K562 (cell line): ENCODE data around the gene CGB8.

Experiments used
- ZBTB7A ChIP-seq: IDR thresholded peaks from 2 replicates; pipeline ENCODE4 v1.6.1; 2011; ENCODE audit warnings: low read depth, mild to moderate bottlenecking, low read length, moderate library complexity, borderline replicate concordance; ENCODE audit not compliant: control insufficient read depth
- TF ChIP-seq, protein P1 (sequence below), 3 experiments: IDR thresholded peaks in 2 of 3; conservative IDR thresholded peaks in 1 of 3; 2 replicates each; pipeline ENCODE4 v1.5.1; 2011 to 2012; ENCODE audit warnings: low read length in 3 of 3, mild to moderate bottlenecking in 3 of 3, control low read depth in 2 of 3, improper control_type of control experiment in 1 of 3, inconsistent platforms in 1 of 3, low read depth in 1 of 3, mixed read lengths in 1 of 3, moderate library complexity in 1 of 3; ENCODE audit not compliant: insufficient read depth in 2 of 3

DNA sequence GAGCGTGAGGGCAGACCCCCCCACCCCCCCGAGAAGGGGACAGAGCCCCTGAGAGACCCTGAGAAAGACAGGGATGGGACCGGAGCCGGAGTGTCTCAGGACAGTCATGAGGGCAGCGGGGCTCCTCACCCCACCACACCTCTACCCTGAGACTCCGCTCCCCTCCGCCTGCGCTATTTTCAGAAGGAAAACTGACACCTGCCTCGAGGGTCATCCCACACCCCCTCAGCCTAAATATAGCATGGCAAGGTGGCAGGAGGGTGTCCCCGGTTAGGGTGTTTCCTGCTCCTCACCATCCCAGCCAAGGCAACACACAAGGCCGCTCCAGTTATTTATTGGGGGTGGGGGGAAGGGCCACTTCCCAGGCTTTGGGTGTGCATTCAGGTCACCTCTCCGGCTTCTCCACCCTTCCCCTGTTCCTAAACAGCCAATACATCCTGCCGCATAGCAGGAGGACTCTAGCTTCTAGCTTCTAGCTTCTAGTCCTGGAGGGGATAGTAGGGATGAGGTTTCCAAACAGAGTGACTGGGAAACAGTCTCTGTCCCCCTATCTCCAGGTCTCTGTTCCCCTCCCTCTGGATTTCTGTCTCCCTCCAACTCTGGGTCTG lies 17.1 kb upstream of the CGB8 start:
- TF ChIP-seq ZBTB7A, result no peak
- TF ChIP-seq, protein P1, sequence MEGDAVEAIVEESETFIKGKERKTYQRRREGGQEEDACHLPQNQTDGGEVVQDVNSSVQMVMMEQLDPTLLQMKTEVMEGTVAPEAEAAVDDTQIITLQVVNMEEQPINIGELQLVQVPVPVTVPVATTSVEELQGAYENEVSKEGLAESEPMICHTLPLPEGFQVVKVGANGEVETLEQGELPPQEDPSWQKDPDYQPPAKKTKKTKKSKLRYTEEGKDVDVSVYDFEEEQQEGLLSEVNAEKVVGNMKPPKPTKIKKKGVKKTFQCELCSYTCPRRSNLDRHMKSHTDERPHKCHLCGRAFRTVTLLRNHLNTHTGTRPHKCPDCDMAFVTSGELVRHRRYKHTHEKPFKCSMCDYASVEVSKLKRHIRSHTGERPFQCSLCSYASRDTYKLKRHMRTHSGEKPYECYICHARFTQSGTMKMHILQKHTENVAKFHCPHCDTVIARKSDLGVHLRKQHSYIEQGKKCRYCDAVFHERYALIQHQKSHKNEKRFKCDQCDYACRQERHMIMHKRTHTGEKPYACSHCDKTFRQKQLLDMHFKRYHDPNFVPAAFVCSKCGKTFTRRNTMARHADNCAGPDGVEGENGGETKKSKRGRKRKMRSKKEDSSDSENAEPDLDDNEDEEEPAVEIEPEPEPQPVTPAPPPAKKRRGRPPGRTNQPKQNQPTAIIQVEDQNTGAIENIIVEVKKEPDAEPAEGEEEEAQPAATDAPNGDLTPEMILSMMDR (IDR thresholded peaks at IDR 0.05 in 2 of 3, conservative IDR thresholded peaks at IDR 0.05 in 1 of 3; ENCODE audit: insufficient read depth in 2 of 3, low read depth in 1 of 3, low read length in 3 of 3), result no peak
